GM23248 (cell line): ENCODE results near the gene GTF2I. TPM values are rescaled to one million over a fixed set of nuclear protein-coding genes. Genes with fewer than 3 reads are reported as not detected.
"Not testable (repeated sequence)": the region's sequence is repeated elsewhere in the genome, so short reads cannot be mapped to it uniquely, and the experiment has no call there.

Experiments used
- DNase-seq: peaks from one replicate; pipeline ENCODE4 v3.0.0-alpha.2; 2015
- H2AFZ ChIP-seq: fragments of 200-600 bp; sonication (generic); 2 replicates; pipeline ENCODE4 v1.6.1; 2016; ENCODE audit warnings: antibody characterized with exemption
- H3F3A ChIP-seq: fragments of 200-600 bp; sonication (generic); 2 replicates; pipeline ENCODE4 v1.6.1; 2016; ENCODE audit warnings: mild to moderate bottlenecking, antibody characterized with exemption, mixed run types; ENCODE audit not compliant: insufficient read depth
- H3K27ac ChIP-seq: fragments of 200-600 bp; sonication (generic); 2 replicates; pipeline ENCODE4 v1.5.1; 2016; ENCODE audit warnings: mild to moderate bottlenecking
- H3K27me3 ChIP-seq: fragments of 200-600 bp; sonication (generic); replicated peaks from 2 replicates; pipeline ENCODE4 v1.6.1; 2016; ENCODE audit warnings: mild to moderate bottlenecking; ENCODE audit not compliant: insufficient read depth
- H3K36me3 ChIP-seq: fragments of 200-600 bp; sonication (generic); 2 replicates; pipeline ENCODE4 v1.6.1; 2016; ENCODE audit warnings: low read depth, mild to moderate bottlenecking
- H3K4me1 ChIP-seq: fragments of 200-600 bp; sonication (generic); 2 replicates; pipeline ENCODE4 v1.6.1; 2016; ENCODE audit warnings: mild to moderate bottlenecking; ENCODE audit not compliant: insufficient read depth
- H3K4me2 ChIP-seq: fragments of 200-600 bp; sonication (generic); one replicate; pipeline ENCODE4 v1.6.1; 2016; ENCODE audit warnings: mild to moderate bottlenecking; ENCODE audit not compliant: unreplicated experiment
- H3K4me3 ChIP-seq: fragments of 200-600 bp; sonication (generic); 2 replicates; pipeline ENCODE4 v1.5.1; 2016; ENCODE audit warnings: mild to moderate bottlenecking
- H3K79me2 ChIP-seq: fragments of 200-600 bp; sonication (generic); 2 replicates; pipeline ENCODE4 v1.6.1; 2016; ENCODE audit warnings: mild to moderate bottlenecking; ENCODE audit not compliant: insufficient read depth
- H3K9ac ChIP-seq: fragments of 200-600 bp; sonication (generic); 2 replicates; pipeline ENCODE4 v1.6.1; 2016; ENCODE audit warnings: mild to moderate bottlenecking
- H3K9me2 ChIP-seq: fragments of 200-600 bp; sonication (generic); 2 replicates; pipeline ENCODE4 v1.6.1; 2016; ENCODE audit warnings: mixed run types, mild to moderate bottlenecking, moderate library complexity; ENCODE audit not compliant: insufficient read depth
- H3K9me3 ChIP-seq: fragments of 200-600 bp; sonication (generic); one replicate; pipeline ENCODE4 v1.6.1; 2017; ENCODE audit warnings: low read depth
- H4K20me1 ChIP-seq: fragments of 200-600 bp; sonication (generic); 2 replicates; pipeline ENCODE4 v1.6.0; 2016; ENCODE audit not compliant: insufficient read depth
- WGBS, 2 experiments: methylation state at CpG; one replicate each; pipeline ENCODE4 v1.1.6; 2015 to 2017; ENCODE audit warnings: low lambda C conversion rate in 2 of 2, low coverage in 1 of 2; ENCODE audit errors: missing lambda C conversion rate in 2 of 2; 5-methylcytosine and 5-hydroxymethylcytosine counted together
- in situ Hi-C: fragments of 300-500 bp; cut with MboI; formaldehyde crosslinking; loops from 2 replicates; pipeline ENCODE4 v1.15.0; 2020
- polyA plus RNA-seq: library from polyadenylated mRNA; unstranded; fragments of >200 nt; fragmentation: Nextera tagmentation; extraction: Ambion mirVana; gene quantifications from 2 replicates; pipeline ENCODE4 v1.2.1, GENCODE V29; 2016
- total RNA-seq: library from RNA; depleted of rRNA; stranded (reverse); fragments of >200 nt; shearing (Covaris generic); gene quantifications from 2 replicates; pipeline ENCODE4 v1.2.3, GENCODE V29; 2014; rRNA removed

GTF2I gene
- total and polyA plus RNA-seq, 2 experiments from 2014 or later: 76.0 to 90.9 TPM

- H3K4me1 ChIP-seq: not testable (repeated sequence)
These were observed 140.5 kb downstream of the GTF2I start for GRCh38 chr7:74797848-74798622.

GRCh38 chr7:74798644-74799043, 141.1 kb downstream of the GTF2I start:
- H3K9me3 ChIP-seq, H3K79me2 ChIP-seq, H3K36me3 ChIP-seq, H3K9me2 ChIP-seq, H3K9ac ChIP-seq, H3K27ac ChIP-seq, H2AFZ ChIP-seq, H3K27me3 ChIP-seq, H3K4me3 ChIP-seq, H4K20me1 ChIP-seq, in situ Hi-C loops, H3K4me2 ChIP-seq, H3F3A ChIP-seq, DNase-seq, H3K4me1 ChIP-seq: not testable (repeated sequence)
- WGBS, 2 experiments: 88% methylated on average over 1 of the region's 4 CpGs; no CpG with 5 or more reads in 1 of the 2 experiments

More at GRCh38 chr7:74797848-74798622, 140.5 kb downstream of the GTF2I start:
- H3K4me2 ChIP-seq, H3K27me3 ChIP-seq, H3K4me3 ChIP-seq, H3K79me2 ChIP-seq, H3K9ac ChIP-seq, DNase-seq, H3K9me2 ChIP-seq, H3F3A ChIP-seq, H3K9me3 ChIP-seq, H3K36me3 ChIP-seq, H4K20me1 ChIP-seq, H2AFZ ChIP-seq, H3K27ac ChIP-seq, in situ Hi-C loops: not testable (repeated sequence)
- 96 to 100% methylated on average over 6 to 16 of the region's 27 CpGs for WGBS, 2 experiments

Other genes starting within 250 kb of the GTF2I start
- 3.7 and 8.6 TPM in 2 replicates for gene GTF2IRD1, start 203.8 kb upstream of the GTF2I start, total RNA-seq
- 6.6 and 7.0 TPM in 2 replicates for gene GTF2IRD1, start 203.8 kb upstream of the GTF2I start, polyA plus RNA-seq
- gene NCF1, start 116.3 kb downstream of the GTF2I start, total RNA-seq: not detected in 2 replicates
- 0.16 TPM in 1 of 2 replicates, not detected in the other for gene NCF1, start 116.3 kb downstream of the GTF2I start, polyA plus RNA-seq
- gene GTF2IRD2, start 193.9 kb downstream of the GTF2I start, total RNA-seq: 6.7 and 14.8 TPM in 2 replicates
- 12.6 and 13.2 TPM in 2 replicates for gene GTF2IRD2, start 193.9 kb downstream of the GTF2I start, polyA plus RNA-seq